ENCODE measurements around the gene MYO18B.

- TF ChIP-seq, protein P1, sequence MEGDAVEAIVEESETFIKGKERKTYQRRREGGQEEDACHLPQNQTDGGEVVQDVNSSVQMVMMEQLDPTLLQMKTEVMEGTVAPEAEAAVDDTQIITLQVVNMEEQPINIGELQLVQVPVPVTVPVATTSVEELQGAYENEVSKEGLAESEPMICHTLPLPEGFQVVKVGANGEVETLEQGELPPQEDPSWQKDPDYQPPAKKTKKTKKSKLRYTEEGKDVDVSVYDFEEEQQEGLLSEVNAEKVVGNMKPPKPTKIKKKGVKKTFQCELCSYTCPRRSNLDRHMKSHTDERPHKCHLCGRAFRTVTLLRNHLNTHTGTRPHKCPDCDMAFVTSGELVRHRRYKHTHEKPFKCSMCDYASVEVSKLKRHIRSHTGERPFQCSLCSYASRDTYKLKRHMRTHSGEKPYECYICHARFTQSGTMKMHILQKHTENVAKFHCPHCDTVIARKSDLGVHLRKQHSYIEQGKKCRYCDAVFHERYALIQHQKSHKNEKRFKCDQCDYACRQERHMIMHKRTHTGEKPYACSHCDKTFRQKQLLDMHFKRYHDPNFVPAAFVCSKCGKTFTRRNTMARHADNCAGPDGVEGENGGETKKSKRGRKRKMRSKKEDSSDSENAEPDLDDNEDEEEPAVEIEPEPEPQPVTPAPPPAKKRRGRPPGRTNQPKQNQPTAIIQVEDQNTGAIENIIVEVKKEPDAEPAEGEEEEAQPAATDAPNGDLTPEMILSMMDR (optimal IDR thresholded peaks at IDR 0.05 in 1 of 3, IDR thresholded peaks at IDR 0.05 in 1 of 3, conservative IDR thresholded peaks at IDR 0.05 in 1 of 3; ENCODE audit: extremely low read depth in 1 of 3, insufficient read depth in 2 of 3, low read length in 3 of 3): no peak
- no peak for TF ChIP-seq EZH2 (IDR thresholded peaks at IDR 0.05; ENCODE audit: low read length)
These were observed 64.6 kb downstream of the MYO18B start for GRCh38 chr22:25806579-25806978.

Measured in keratinocyte (primary cell).